GM19099 (cell line): ENCODE results near the gene HAPLN2.
A peak's percentile ranks its signal among the peaks of the same experiment; 100 is the strongest.

Experiments
- POLR2A ChIP-seq: IDR thresholded peaks from 3 replicates; pipeline ENCODE4 v1.6.1; 2011; ENCODE audit warnings: low read depth; ENCODE audit not compliant: insufficient read length; ENCODE audit errors: extremely low read depth

The HAPLN2 gene

DNA sequence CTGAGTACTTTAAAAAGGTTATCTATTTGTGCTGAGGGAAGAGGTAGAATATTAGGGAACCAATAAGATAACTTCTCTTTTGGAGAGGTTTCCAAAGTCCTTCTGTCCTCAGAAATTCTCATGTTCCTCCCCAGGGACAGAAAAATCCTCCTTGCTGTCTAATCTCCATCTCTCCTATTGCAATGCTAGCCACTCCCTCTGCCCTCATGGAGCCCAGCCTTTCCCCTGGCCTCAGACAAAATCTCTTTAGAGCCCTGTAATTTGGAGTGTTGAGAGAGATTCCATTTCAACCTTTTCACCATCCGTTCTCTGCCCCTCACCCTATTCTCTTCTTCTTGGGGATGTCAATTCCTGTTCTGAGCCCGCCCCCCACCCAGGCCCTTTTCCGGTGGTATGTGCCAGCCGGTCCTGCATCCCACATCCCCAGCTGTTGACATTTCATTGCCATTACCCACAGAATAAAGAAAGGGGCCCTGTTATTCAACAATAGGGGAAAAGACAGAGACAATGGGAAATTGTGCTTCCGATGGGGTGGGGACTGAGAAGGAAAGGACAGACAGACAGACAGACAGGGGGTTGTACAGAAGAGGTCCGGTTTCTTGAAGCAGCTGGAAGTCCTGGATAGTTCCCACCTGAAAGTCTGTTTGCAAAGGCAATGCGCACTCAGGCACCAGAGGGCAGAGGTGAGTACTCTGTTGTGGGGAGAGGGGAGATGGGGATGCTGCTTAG, at the start of gene HAPLN2:
Gene HAPLN2, plus strand, starts transcription at position 563 of the 729 bp plus-strand sequence. CDS start 4,076 bp downstream, outside the sequence.
- no peak for TF ChIP-seq POLR2A

DNA sequence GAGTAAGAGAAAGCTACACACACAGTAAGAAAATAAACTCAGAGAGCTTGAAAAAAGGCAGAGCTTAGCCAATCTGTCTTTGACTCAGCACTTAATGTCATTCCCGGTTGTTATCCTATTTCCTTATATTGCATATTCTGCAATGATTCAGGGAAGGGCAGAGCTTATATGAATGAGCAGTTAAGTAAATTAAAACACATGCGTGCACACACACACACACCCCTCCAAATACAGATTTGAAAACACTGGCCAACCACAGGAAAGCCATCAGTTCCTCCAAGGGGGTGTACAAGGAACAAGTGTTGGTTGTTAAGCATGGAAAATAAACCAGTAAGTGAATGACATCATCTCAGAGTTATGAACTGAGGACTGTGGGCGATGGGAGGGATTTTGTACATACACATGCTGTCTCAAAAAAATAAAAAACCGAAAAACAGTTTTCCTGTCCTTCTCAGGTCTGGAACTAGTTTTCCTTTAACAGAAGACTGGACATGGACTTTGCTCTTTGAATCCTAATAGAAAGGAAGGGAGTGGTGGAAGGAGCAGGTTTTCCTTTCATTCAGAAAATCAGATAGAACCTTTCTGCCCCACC, 47.9 kb upstream of the HAPLN2 start:
- no peak for TF ChIP-seq POLR2A

DNA sequence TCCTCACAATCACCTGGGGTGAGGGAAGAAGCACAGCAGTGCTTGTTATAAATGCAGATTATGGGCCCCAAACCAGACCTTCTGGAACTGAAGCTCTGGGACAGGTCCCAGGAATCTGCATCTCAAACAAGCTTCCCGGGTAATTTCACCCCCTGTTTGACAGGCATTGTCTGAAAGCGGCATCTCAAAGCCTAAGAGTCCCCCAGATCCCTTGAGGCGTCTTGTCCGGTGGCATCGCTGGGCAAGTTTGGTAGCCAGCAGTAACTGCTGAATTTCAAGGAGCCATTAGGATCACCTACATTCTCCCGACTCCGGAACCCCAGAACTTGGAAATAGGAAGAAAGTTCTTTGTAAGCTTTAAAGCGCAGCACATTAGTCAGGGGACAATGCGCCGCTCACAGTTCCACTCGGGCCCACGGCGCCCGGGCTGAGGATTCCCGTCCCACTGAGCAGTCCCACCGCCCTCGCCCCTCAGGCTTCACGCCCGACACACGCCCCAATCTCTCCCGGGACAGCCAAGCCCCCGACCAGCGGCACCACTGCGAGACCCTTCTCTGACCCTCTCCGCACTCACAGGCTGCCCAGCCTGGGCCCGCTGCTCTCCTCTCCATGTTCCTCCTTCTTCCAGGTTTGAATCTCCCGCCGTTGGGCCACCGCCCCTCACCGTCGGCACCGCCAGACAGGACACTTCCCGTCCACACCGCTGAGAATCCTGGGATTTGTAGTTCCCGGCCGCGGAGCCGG, 47.1 kb upstream of the HAPLN2 start, which contains the start of gene IQGAP3:
Gene IQGAP3, minus strand, starts transcription at position 647 of the 744 bp plus-strand sequence. Its CDS starts 36 bp downstream, at position 611.
- peak; percentile 32 for TF ChIP-seq POLR2A

DNA sequence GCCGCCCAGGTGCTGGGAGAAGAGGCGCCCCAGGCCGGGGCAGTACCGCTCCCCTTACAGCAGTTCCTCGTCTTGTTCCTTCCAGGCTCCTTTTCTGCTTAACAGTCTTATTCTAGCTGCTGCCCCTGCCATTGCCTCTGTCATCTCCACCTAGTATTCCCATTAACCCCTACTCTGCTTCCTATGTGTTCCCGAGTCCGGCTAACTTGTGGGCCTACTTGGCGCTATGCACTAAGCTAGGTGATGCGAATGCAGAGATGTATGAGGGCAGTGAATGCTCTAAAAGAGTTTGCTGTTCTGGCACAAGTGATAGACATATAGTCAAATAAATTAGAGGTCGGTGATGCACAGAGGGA, 46.6 kb upstream of the HAPLN2 start:
- TF ChIP-seq POLR2A = no peak

- no peak for TF ChIP-seq POLR2A
Observed at GRCh38 chr1:156574039-156574633, 45.1 kb upstream of the HAPLN2 start.

DNA sequence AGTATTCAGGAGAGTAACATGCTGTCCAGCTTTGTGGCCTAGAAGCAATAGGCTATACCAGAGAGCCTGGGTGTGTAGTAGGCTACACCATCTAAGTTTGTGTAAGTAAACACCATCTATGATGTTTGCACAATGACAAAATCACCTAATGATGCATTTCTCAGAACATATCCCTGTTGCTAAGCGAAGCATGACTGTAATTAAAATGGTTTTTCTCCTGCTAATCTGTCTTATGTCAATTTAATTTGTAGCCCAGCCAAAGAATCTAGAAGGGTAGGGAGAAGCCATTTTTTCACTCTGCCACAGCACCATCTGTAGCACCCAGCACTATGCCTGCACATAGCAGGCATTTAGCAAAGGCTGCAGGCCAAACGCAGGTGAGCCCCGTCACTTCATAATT, 41.7 kb upstream of the HAPLN2 start:
- no peak for TF ChIP-seq POLR2A

GRCh38 chr1:156578055-156578454, 41.2 kb upstream of the HAPLN2 start:
- TF ChIP-seq POLR2A = no peak

GRCh38 chr1:156579472-156579871, 39.7 kb upstream of the HAPLN2 start, which contains the start of gene TTC24:
Gene TTC24, plus strand, starts transcription at chr1:156579723. Its CDS starts 1,642 bp downstream, at chr1:156581365.
- no peak for TF ChIP-seq POLR2A

DNA sequence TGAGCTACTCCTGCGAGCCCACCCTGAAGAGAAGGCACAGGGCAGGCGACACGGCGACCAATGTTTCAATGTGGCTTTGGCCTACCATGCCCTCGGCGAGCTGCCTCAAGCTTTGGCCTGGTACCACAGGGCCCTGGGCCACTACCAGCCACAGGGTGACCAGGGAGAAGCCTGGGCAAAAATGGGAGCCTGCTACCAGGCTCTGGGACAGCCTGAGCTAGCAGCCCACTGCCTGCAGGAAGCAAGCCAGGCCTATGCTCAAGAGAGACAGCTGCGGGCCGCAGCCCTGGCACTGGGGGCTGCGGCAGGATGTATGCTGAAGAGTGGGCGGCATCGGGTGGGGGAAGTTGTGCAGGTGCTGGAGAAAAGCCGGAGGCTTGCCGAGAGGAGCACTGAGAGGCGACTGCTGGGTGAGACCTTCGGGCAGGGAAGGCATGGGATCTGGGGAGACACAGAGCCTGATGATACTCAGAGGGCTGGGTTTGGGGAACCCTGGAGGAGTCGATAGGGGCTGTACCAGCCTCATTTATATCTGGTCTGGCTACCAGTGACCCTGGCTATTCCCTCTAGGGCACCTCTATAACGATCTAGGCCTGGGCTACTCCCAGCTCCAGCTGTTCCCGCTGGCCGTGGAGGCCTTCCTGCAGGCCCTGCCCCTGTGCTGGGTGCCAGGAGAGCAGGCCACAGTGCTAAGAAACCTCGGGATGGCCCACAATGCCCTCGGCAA, 37.4 kb upstream of the HAPLN2 start:
- no peak for TF ChIP-seq POLR2A

DNA sequence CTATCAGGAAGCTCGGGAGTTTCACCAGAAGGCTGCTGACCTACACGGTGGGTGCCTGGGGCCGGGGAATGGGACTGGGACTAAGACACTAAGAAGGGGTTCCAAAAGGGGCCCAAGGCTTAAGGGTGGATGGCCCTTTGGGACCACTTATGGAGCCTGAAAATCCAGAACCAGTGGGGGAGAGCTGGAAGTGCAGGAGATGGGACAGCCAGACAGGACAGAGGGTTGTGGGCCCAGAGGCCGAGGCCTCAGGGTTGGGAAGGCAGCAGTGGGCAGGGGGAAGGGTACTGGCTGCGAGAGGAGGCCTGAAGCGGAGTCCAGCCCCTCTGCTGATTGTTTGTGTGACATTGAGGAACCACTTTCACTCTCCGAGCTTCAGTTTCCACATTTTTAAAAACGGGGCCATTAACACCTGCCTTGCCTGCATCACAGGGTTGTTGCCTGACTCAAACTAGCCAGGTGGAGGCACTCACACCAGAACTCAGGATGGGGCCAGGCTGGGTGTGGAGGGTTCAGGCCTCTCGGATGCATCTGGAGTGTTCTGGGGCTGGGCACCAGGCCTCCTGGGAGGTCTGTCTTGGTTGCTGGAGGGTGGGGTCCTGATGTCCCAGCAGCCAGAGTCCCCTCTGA, 36.7 kb upstream of the HAPLN2 start:
- TF ChIP-seq POLR2A = peak; percentile 31

GRCh38 chr1:156583821-156584622, 35.2 kb upstream of the HAPLN2 start:
- no peak for TF ChIP-seq POLR2A

DNA sequence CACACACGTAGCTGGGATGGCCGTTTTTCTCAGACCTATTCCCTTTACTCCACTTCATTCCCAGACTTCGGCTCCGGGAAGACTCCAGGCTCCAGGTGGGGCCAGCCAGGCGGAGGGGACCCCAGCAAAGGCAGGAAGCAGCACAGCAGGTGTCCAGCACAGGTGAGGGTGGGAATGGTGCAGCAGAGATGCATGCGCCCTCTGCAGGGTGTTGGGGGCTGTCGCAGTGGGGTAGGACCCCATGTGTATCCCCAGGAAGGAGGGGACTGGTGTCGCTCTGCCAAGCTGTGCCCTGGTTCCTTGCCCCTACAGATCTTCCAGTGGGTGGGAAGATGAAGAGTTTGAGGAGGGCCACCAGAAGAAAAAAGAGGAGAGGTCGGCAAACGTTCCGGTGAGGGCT, 34.4 kb upstream of the HAPLN2 start:
- TF ChIP-seq POLR2A = no peak

DNA sequence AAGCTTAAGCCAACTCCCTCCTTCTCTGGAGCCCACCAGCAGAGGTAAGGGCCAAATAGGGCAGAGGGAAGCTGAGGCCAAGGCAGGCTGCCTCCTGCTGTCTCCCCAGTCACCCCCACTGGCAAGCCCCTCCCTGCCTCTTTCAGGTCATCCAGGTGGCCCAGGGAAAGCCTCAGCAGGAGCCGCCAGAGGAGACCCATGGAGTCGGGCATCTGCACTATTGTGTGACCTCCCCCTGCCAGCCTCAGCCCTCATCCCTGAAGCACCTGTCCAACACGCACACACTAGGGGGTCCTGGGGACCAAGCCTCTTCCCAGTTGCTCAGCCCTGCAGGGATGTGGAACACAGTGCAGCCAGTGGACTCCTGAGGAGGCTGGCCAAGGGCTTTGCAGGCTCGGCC, 32.9 kb upstream of the HAPLN2 start:
- TF ChIP-seq POLR2A = no peak
